HG03135 (cell line): ENCODE measurements around the gene SH3YL1.

ENCODE experiments used
- ATAC-seq: cut with Tn5 transposase; IDR thresholded peaks from one replicate; pipeline ENCODE4 v1.9.1; 2021; ENCODE audit warnings: mild to moderate bottlenecking, moderate library complexity; ENCODE audit not compliant: unreplicated experiment

SH3YL1 gene

GRCh38 chr2:228115-228514 is 35.7 kb downstream of the SH3YL1 start:
- no peak for ATAC-seq

- ATAC-seq, result no peak
Observed at GRCh38 chr2:223971-224760, 39.7 kb downstream of the SH3YL1 start.

- ATAC-seq, result no peak
Observed at GRCh38 chr2:223451-223850, 40.4 kb downstream of the SH3YL1 start.

- no peak for ATAC-seq
Observed at GRCh38 chr2:216068-216467, 47.8 kb downstream of the SH3YL1 start.

GRCh38 chr2:213932-214693 is 49.7 kb downstream of the SH3YL1 start:
- ATAC-seq, result no peak

GRCh38 chr2:211486-212184 is 52.2 kb downstream of the SH3YL1 start:
- ATAC-seq, result no peak

GRCh38 chr2:210660-211059 is 53.2 kb downstream of the SH3YL1 start:
- no peak for ATAC-seq

- ATAC-seq, result no peak
Observed at GRCh38 chr2:209470-209869, 54.4 kb downstream of the SH3YL1 start.

GRCh38 chr2:208335-208734 is 55.5 kb downstream of the SH3YL1 start:
- no peak for ATAC-seq

- ATAC-seq, result no peak
Observed at GRCh38 chr2:203984-204383, 59.8 kb downstream of the SH3YL1 start.

- no peak for ATAC-seq
Observed at GRCh38 chr2:203401-203800, 60.4 kb downstream of the SH3YL1 start.

- no peak for ATAC-seq
Observed at GRCh38 chr2:202945-203344, 60.9 kb downstream of the SH3YL1 start.

GRCh38 chr2:201648-202433 is 62.0 kb downstream of the SH3YL1 start:
- ATAC-seq, result no peak

- ATAC-seq, result no peak
Observed at GRCh38 chr2:199041-199966, 64.5 kb downstream of the SH3YL1 start.

GRCh38 chr2:196406-196805 is 67.4 kb downstream of the SH3YL1 start:
- ATAC-seq, result no peak

- no peak for ATAC-seq
Observed at GRCh38 chr2:195932-196331, 67.9 kb downstream of the SH3YL1 start.

- no peak for ATAC-seq
Observed at GRCh38 chr2:193141-193671, 70.6 kb downstream of the SH3YL1 start.

GRCh38 chr2:191311-192190 is 72.3 kb downstream of the SH3YL1 start:
- no peak for ATAC-seq

GRCh38 chr2:187825-188224 is 76.0 kb downstream of the SH3YL1 start:
- ATAC-seq, result no peak
